Suprapubic skin (tissue), 4 donors: ENCODE results near the gene CEACAM6.

ENCODE experiments used
- POLR2A ChIP-seq, 2 donors: fragments of 450-650 bp; IDR thresholded peaks; one replicate each; pipeline ENCODE4 v1.6.1; 2017; ENCODE audit warnings: antibody characterized with exemption in 2 of 2, mild to moderate bottlenecking in 2 of 2, moderate library complexity in 2 of 2
- POLR2AphosphoS5 ChIP-seq, 3 donors: sonication (generic); formaldehyde crosslinking; IDR thresholded peaks; one replicate each; pipeline ENCODE4 v1.6.1; 2017; ENCODE audit warnings: antibody characterized with exemption in 3 of 3
- TF ChIP-seq, protein P1 (sequence below), 2 donors: fragments of 200-600 bp in 1 of 2; fragments of 450-650 bp in 1 of 2; sonication (generic) in 1 of 2; IDR thresholded peaks; one replicate each; pipeline ENCODE4 v1.5.1; 2016 to 2019; ENCODE audit warnings: antibody characterized with exemption in 2 of 2, mild to moderate bottlenecking in 1 of 2, moderate library complexity in 1 of 2

GRCh38 chr19:41753159-41753558, 2.2 kb upstream of the CEACAM6 start:
- TF ChIP-seq POLR2A (IDR thresholded peaks at IDR 0.05) (no peak), POLR2AphosphoS5 (IDR thresholded peaks at IDR 0.05) (no peak)
- TF ChIP-seq, protein P1, sequence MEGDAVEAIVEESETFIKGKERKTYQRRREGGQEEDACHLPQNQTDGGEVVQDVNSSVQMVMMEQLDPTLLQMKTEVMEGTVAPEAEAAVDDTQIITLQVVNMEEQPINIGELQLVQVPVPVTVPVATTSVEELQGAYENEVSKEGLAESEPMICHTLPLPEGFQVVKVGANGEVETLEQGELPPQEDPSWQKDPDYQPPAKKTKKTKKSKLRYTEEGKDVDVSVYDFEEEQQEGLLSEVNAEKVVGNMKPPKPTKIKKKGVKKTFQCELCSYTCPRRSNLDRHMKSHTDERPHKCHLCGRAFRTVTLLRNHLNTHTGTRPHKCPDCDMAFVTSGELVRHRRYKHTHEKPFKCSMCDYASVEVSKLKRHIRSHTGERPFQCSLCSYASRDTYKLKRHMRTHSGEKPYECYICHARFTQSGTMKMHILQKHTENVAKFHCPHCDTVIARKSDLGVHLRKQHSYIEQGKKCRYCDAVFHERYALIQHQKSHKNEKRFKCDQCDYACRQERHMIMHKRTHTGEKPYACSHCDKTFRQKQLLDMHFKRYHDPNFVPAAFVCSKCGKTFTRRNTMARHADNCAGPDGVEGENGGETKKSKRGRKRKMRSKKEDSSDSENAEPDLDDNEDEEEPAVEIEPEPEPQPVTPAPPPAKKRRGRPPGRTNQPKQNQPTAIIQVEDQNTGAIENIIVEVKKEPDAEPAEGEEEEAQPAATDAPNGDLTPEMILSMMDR (IDR thresholded peaks at IDR 0.05): peak; percentile 36 to 67
